Measurements from ENCODE around the gene HDAC7.
"Not testable (repeated sequence)": the region's sequence is repeated elsewhere in the genome, so short reads cannot be mapped to it uniquely, and the experiment has no call there.

HDAC7 gene

GRCh38 chr12:47811581-47812484, 7.9 kb downstream of the HDAC7 start:
- no peak for DNase-seq

GRCh38 chr12:47811072-47811396, 8.7 kb downstream of the HDAC7 start:
- DNase-seq: no peak

GRCh38 chr12:47809518-47809917, 10.2 kb downstream of the HDAC7 start:
- DNase-seq: not testable (repeated sequence)

GRCh38 chr12:47808574-47809365, 10.9 kb downstream of the HDAC7 start:
- peak; percentile 26 for DNase-seq

GRCh38 chr12:47808050-47808449, 11.7 kb downstream of the HDAC7 start:
- DNase-seq: peak; percentile 59

- DNase-seq: no peak
These were observed 12.4 kb downstream of the HDAC7 start for GRCh38 chr12:47807338-47807737.

GRCh38 chr12:47805417-47805816, 14.3 kb downstream of the HDAC7 start:
- DNase-seq: no peak

- no peak for DNase-seq
These were observed 15.5 kb downstream of the HDAC7 start for GRCh38 chr12:47804171-47804570.

GRCh38 chr12:47803191-47803875, 16.4 kb downstream of the HDAC7 start:
- no peak for DNase-seq

GRCh38 chr12:47802312-47802711, 17.4 kb downstream of the HDAC7 start:
- no peak for DNase-seq

GRCh38 chr12:47801904-47802246, 17.8 kb downstream of the HDAC7 start:
- DNase-seq: no peak

GRCh38 chr12:47801170-47801903, 18.4 kb downstream of the HDAC7 start:
- no peak for DNase-seq

- no peak for DNase-seq
These were observed 19.1 kb downstream of the HDAC7 start for GRCh38 chr12:47800582-47800981.

- peak; percentile 60 for DNase-seq
These were observed 20.2 kb downstream of the HDAC7 start for GRCh38 chr12:47799357-47799955.

- no peak for DNase-seq
These were observed 21.2 kb downstream of the HDAC7 start for GRCh38 chr12:47798382-47798948.

- peak; percentile 44 for DNase-seq
These were observed 22.3 kb downstream of the HDAC7 start for GRCh38 chr12:47797441-47797840.

- no peak for DNase-seq
These were observed 23.8 kb downstream of the HDAC7 start for GRCh38 chr12:47795814-47796411.

- no peak for DNase-seq
These were observed 24.4 kb downstream of the HDAC7 start for GRCh38 chr12:47795121-47795813.

GRCh38 chr12:47794679-47795078, 25.0 kb downstream of the HDAC7 start:
- DNase-seq: no peak

- DNase-seq: no peak
These were observed 26.6 kb downstream of the HDAC7 start for GRCh38 chr12:47793015-47793681.

All from NCI-H146 (cell line).